ENCODE measurements around the gene SPINT3.
A peak's percentile ranks its signal among the peaks of the same experiment; 100 is the strongest.

SPINT3 gene

GRCh38 chr20:45485388-45485787, 30.0 kb downstream of the SPINT3 start:
- TF ChIP-seq CREB1 (IDR thresholded peaks at IDR 0.05; ENCODE audit: low read depth): no peak
- TF ChIP-seq EP300 (IDR thresholded peaks at IDR 0.05; ENCODE audit: borderline replicate concordance): no peak
- TF ChIP-seq TEAD4 (IDR thresholded peaks at IDR 0.05): no peak
- TF ChIP-seq EGR1 (IDR thresholded peaks at IDR 0.05): no peak
- no peak for TF ChIP-seq RAD21 (IDR thresholded peaks at IDR 0.05; ENCODE audit: low read depth)
- TF ChIP-seq REST (IDR thresholded peaks at IDR 0.05; ENCODE audit: low read depth): no peak
- no peak for TF ChIP-seq YY1 (IDR thresholded peaks at IDR 0.05; ENCODE audit: low read depth)
- no peak for TF ChIP-seq TCF12 (IDR thresholded peaks at IDR 0.05; ENCODE audit: low read depth)

- no peak for TF ChIP-seq USF1 (IDR thresholded peaks at IDR 0.05)
- TF ChIP-seq NFIC (IDR thresholded peaks at IDR 0.05): no peak
- no peak for TF ChIP-seq RAD21 (IDR thresholded peaks at IDR 0.05; ENCODE audit: low read depth)
- no peak for TF ChIP-seq MAX (IDR thresholded peaks at IDR 0.05)
- TF ChIP-seq FOXM1 (IDR thresholded peaks at IDR 0.05; ENCODE audit: borderline replicate concordance, low read depth): no peak
- no peak for TF ChIP-seq EP300 (IDR thresholded peaks at IDR 0.05; ENCODE audit: borderline replicate concordance)
Observed at GRCh38 chr20:45484676-45485075, 30.7 kb downstream of the SPINT3 start.

GRCh38 chr20:45479822-45480221, 35.6 kb downstream of the SPINT3 start:
- TF ChIP-seq EP300 (IDR thresholded peaks at IDR 0.05; ENCODE audit: borderline replicate concordance) (no peak), FOXM1 (IDR thresholded peaks at IDR 0.05; ENCODE audit: borderline replicate concordance, low read depth) (no peak), TCF12 (IDR thresholded peaks at IDR 0.05; ENCODE audit: low read depth) (no peak), TAF1 (IDR thresholded peaks at IDR 0.05; ENCODE audit: low read depth) (no peak), MAX (IDR thresholded peaks at IDR 0.05) (no peak), CREB1 (IDR thresholded peaks at IDR 0.05; ENCODE audit: low read depth) (no peak)

- TF ChIP-seq MAX (IDR thresholded peaks at IDR 0.05) (0 out of 2 replicates have a peak, but pooled peaks have one; percentile 0), TEAD4 (IDR thresholded peaks at IDR 0.05) (no peak)
Observed at GRCh38 chr20:45470937-45471336, 44.5 kb downstream of the SPINT3 start.

GRCh38 chr20:45470262-45470931, 45.0 kb downstream of the SPINT3 start:
- TF ChIP-seq TEAD4 (IDR thresholded peaks at IDR 0.05) (peak; percentile 56), RAD21 (IDR thresholded peaks at IDR 0.05; ENCODE audit: low read depth) (no peak), EGR1 (IDR thresholded peaks at IDR 0.05) (peak; percentile 27), CREB1 (IDR thresholded peaks at IDR 0.05; ENCODE audit: low read depth) (no peak), REST (IDR thresholded peaks at IDR 0.05; ENCODE audit: low read depth) (no peak), USF1 (IDR thresholded peaks at IDR 0.05) (no peak), CEBPB (IDR thresholded peaks at IDR 0.05) (no peak), TAF1 (IDR thresholded peaks at IDR 0.05; ENCODE audit: low read depth) (peak; percentile 56), EP300 (IDR thresholded peaks at IDR 0.05; ENCODE audit: borderline replicate concordance) (peak; percentile 83), FOXM1 (IDR thresholded peaks at IDR 0.05; ENCODE audit: borderline replicate concordance, low read depth) (peak; percentile 63; the same call in 1 of the 2 replicates), ZBTB7A (IDR thresholded peaks at IDR 0.05; ENCODE audit: low read depth) (peak; percentile 96), TCF12 (IDR thresholded peaks at IDR 0.05; ENCODE audit: low read depth) (peak; percentile 83), YY1 (IDR thresholded peaks at IDR 0.05; ENCODE audit: low read depth) (no peak), MAX (IDR thresholded peaks at IDR 0.05) (peak; percentile 71), NFIC (IDR thresholded peaks at IDR 0.05) (peak; percentile 89)

All from Ishikawa (cell line).